K562 (cell line): ENCODE measurements around the gene SURF6. TPM values are rescaled to one million over a fixed set of nuclear protein-coding genes. Genes with fewer than 3 reads are reported as not detected.
A peak's percentile ranks its signal among the peaks of the same experiment; 100 is the strongest.

Source experiments
- EP400 ChIP-seq: fragments of 450-650 bp; IDR thresholded peaks from 2 replicates; pipeline ENCODE4 v1.6.1; 2017; ENCODE audit warnings: antibody characterized with exemption, mild to moderate bottlenecking, moderate library complexity
- HIVEP1 ChIP-seq: fragments of 250-450 bp; sonication (Bioruptor Pico); IDR thresholded peaks from 2 replicates; pipeline ENCODE4 v1.4.0; 2020; ENCODE audit warnings: mild to moderate bottlenecking
- KDM4B ChIP-seq, 2 experiments: fragments of 450-650 bp in 1 of 2; sonication (generic) in 1 of 2; IDR thresholded peaks; 2 replicates each; pipeline ENCODE4 v1.6.1; 2016 to 2017; ENCODE audit warnings: borderline replicate concordance in 2 of 2, antibody characterized with exemption in 1 of 2, low read depth in 1 of 2, mild to moderate bottlenecking in 1 of 2
- KLF10 ChIP-seq: fragments of 250-450 bp; sonication (Bioruptor Pico); IDR thresholded peaks from 2 replicates; pipeline ENCODE4 v1.6.1; 2021; ENCODE audit warnings: matching md5 sums
- MAFG ChIP-seq: fragments of 450-650 bp; conservative IDR thresholded peaks from 2 replicates; pipeline ENCODE4 v1.6.1; 2016; ENCODE audit warnings: missing genetic modification characterization, missing compliant biosample characterization
- MXD1 ChIP-seq: fragments of 250-450 bp; sonication (Bioruptor Pico); IDR thresholded peaks from 2 replicates; pipeline ENCODE4 v1.8.0; 2021; ENCODE audit warnings: borderline replicate concordance, mild to moderate bottlenecking, moderate library complexity; ENCODE audit not compliant: poor library complexity, severe bottlenecking
- MYC ChIP-seq, 2 experiments: fragments of 250-450 bp in 1 of 2; sonication (Bioruptor Pico) in 1 of 2; IDR thresholded peaks; 2 replicates each; pipeline versions ENCODE4 v1.5.1 to v1.6.1; 2012 to 2021; ENCODE audit warnings: low read depth in 2 of 2, borderline replicate concordance in 1 of 2, improper control_type of control experiment in 1 of 2, low read length in 1 of 2, mild to moderate bottlenecking in 1 of 2, moderate library complexity in 1 of 2
- NRF1 ChIP-seq, 2 experiments: fragments of 450-650 bp; IDR thresholded peaks in 1 of 2; conservative IDR thresholded peaks in 1 of 2; 2 replicates each; pipeline ENCODE4 v1.6.1; 2014; ENCODE audit warnings: mild to moderate bottlenecking in 2 of 2
- POLR2AphosphoS2 ChIP-seq: IDR thresholded peaks from 2 replicates; pipeline ENCODE4 v1.6.1; 2012; ENCODE audit warnings: low read length, improper control_type of control experiment
- POLR2B ChIP-seq: fragments of 450-650 bp; IDR thresholded peaks from 2 replicates; pipeline ENCODE4 v1.6.1; 2018; ENCODE audit warnings: low read depth; ENCODE audit not compliant: partially characterized antibody
- PREB ChIP-seq: sonication (generic); formaldehyde crosslinking; IDR thresholded peaks from 2 replicates; pipeline ENCODE4 v1.8.1; 2023; ENCODE audit warnings: mild to moderate bottlenecking, missing genetic modification reagents
- PTRF ChIP-seq: fragments of 450-650 bp; IDR thresholded peaks from 2 replicates; pipeline ENCODE4 v1.6.1; 2016; ENCODE audit warnings: mild to moderate bottlenecking, missing genetic modification characterization, missing compliant biosample characterization
- PURB ChIP-seq: sonication (generic); formaldehyde crosslinking; IDR thresholded peaks from 2 replicates; pipeline ENCODE4 v1.9.0; 2021; ENCODE audit warnings: low read depth, mild to moderate bottlenecking, missing genetic modification reagents
- RERE ChIP-seq: sonication (generic); formaldehyde crosslinking; IDR thresholded peaks from 2 replicates; pipeline ENCODE4 v1.8.0; 2023; ENCODE audit warnings: missing genetic modification reagents, mild to moderate bottlenecking, borderline replicate concordance
- SMAD1 ChIP-seq: fragments of 150-350 bp; IDR thresholded peaks from 2 replicates; pipeline ENCODE4 v1.6.1; 2014; ENCODE audit warnings: low read length, low read depth; ENCODE audit not compliant: partially characterized antibody
- SMARCE1 ChIP-seq: fragments of 450-650 bp; IDR thresholded peaks from 2 replicates; pipeline ENCODE4 v1.7.1; 2016; ENCODE audit warnings: mild to moderate bottlenecking
- SP1 ChIP-seq: sonication (generic); formaldehyde crosslinking; IDR thresholded peaks from 2 replicates; pipeline ENCODE4 v1.8.1; 2022; ENCODE audit warnings: mild to moderate bottlenecking, missing genetic modification reagents
- TAF1 ChIP-seq: IDR thresholded peaks from 2 replicates; pipeline ENCODE4 v1.6.1; 2011; ENCODE audit warnings: mild to moderate bottlenecking, low read length, moderate library complexity; ENCODE audit not compliant: insufficient read depth, control insufficient read depth, severe bottlenecking; ENCODE audit errors: extremely low read depth
- TARDBP ChIP-seq: fragments of 450-650 bp; IDR thresholded peaks from 2 replicates; pipeline ENCODE4 v1.6.1; 2016
- ZNF217 ChIP-seq: sonication (generic); formaldehyde crosslinking; IDR thresholded peaks from 2 replicates; pipeline ENCODE4 v1.8.0; 2022; ENCODE audit warnings: mild to moderate bottlenecking, missing genetic modification reagents
- ZNF780A ChIP-seq: fragments of 250-450 bp; sonication (Bioruptor Pico); IDR thresholded peaks from 2 replicates; pipeline ENCODE4 v1.5.0; 2021; ENCODE audit warnings: mild to moderate bottlenecking
- polyA plus RNA-seq, 8 experiments: library from polyadenylated mRNA; depleted of rRNA in 4 of 8; stranded (reverse) in 5 of 8; unstranded in 3 of 8; fragments of >200 nt; fragmentation: Nextera tagmentation in 2 of 8; fragmentation: Illumina TruSeq in 1 of 8; extraction: Ambion mirVana in 2 of 8; extraction: Trizol in 1 of 8; gene quantifications; 2 replicates each; pipeline versions ENCODE4 v1.2.1 to v1.2.3, GENCODE V29; 2011 to 2014; ENCODE audit warnings: inconsistent platforms in 1 of 8, missing spikeins in 1 of 8
- total RNA-seq, 7 experiments: library from RNA; depleted of rRNA in 6 of 7; stranded (reverse); fragments of >200 nt in 6 of 7; fragmentation: Illumina TruSeq in 2 of 7; extraction: Trizol in 2 of 7; gene quantifications; 2 replicates each; pipeline versions ENCODE4 v1.2.1 to v1.2.3, GENCODE V29; 2011 to 2021; ENCODE audit warnings: low replicate concordance in 1 of 7

Gene SURF6
- total and polyA plus RNA-seq, 9 of the 15 experiments (the other 6 are each of a cell fraction or from before 2014, with no cell fraction given) = 1.4 to 68.3 (median 14.7) TPM

- TF ChIP-seq PTRF (tag) (no peak), ZNF217 (no peak), ZNF780A (CRISPR knock-in tag) (no peak), NRF1 (conservative IDR thresholded peaks at IDR 0.05 in 1 of 2, IDR thresholded peaks at IDR 0.05 in 1 of 2) (no peak), EP400 (0 out of 2 replicates have a peak, but pooled peaks have one; percentile 16), KDM4B (IDR thresholded peaks at IDR 0.05; ENCODE audit: borderline replicate concordance in 2 of 2, low read depth in 1 of 2) (no peak), PREB (CRISPR knock-in tag) (peak; percentile 91; the same call in 1 of the 2 replicates), MAFG (no peak), POLR2B (peak; percentile 84), POLR2AphosphoS2 (peak; percentile 84), TARDBP (0 out of 2 replicates have a peak, but pooled peaks have one; percentile 15), TAF1 (no peak), MYC (IDR thresholded peaks at IDR 0.05; ENCODE audit: low read depth, low read length) (peak; percentile 59; the same call in 1 of the 2 replicates), MYC (CRISPR knock-in tag; IDR thresholded peaks at IDR 0.05; ENCODE audit: borderline replicate concordance, low read depth) (no peak), MXD1 (CRISPR knock-in tag) (no peak), SMAD1 (peak; percentile 37), RERE (CRISPR knock-in tag) (no peak), PURB (CRISPR knock-in tag) (no peak), KLF10 (no peak), HIVEP1 (no peak), SMARCE1 (peak; percentile 21; the same call in 1 of the 2 replicates), SP1 (peak; percentile 78)
Measured at GRCh38 chr9:133351908-133352634, 16.1 kb upstream of the SURF6 start (continued).
